Measurements from ENCODE around the gene EIPR1. TPM values are rescaled to one million over a fixed set of nuclear protein-coding genes. Genes with fewer than 3 reads are reported as not detected.

The EIPR1 gene
- polyA plus RNA-seq, 2 of the 4 experiments (the other 2 are of a cell fraction), result 55.0 to 65.0 TPM

- POLR2A ChIA-PET, result no interaction called here
- 98% methylated on average over 7 of the region's 7 CpGs for WGBS (ENCODE audit: missing lambda C conversion rate)
- H3K27ac ChIP-seq, result no peak overlapping the region
Observed at GRCh38 chr2:3405876-3406275, 28.3 kb upstream of the EIPR1 start.

GRCh38 chr2:3405307-3405706, 27.7 kb upstream of the EIPR1 start:
- ATAC-seq (no peak), DNase-seq (ENCODE audit: low read depth in 1 of 2, low spot score in 1 of 2) (no peak), FAIRE-seq (no peak)
- ChIA-PET CTCF (interaction anchor here (3.9 kb wide), 1 partner anchor 18 kb away, joined by 25 read pairs; no protein-coding TSS in a partner anchor), POLR2A (no interaction called here)
- Histone ChIP-seq H3K4me2 (no peak overlapping the region), H3K9me3 (no peaks in the 10 kb centered on the region), H3K4me1 (no peaks in the 10 kb centered on the region), H3K27ac (no peak overlapping the region), H3K4me3 (no peak overlapping the region)
- no peak for TF ChIP-seq HOXB5 (CRISPR knock-in tag; IDR thresholded peaks at IDR 0.05)
- no peak for TF ChIP-seq NR3C1 (IDR thresholded peaks at IDR 0.05)
- no peak for TF ChIP-seq USF2 (IDR thresholded peaks at IDR 0.05)
- no peak for TF ChIP-seq SREBF2 (IDR thresholded peaks at IDR 0.05)
- TF ChIP-seq JUNB (IDR thresholded peaks at IDR 0.05), result no peak
- TF ChIP-seq ZFP36 (IDR thresholded peaks at IDR 0.05; ENCODE audit: borderline replicate concordance, partially characterized antibody), result no peak
- no peak for TF ChIP-seq MAFK (IDR thresholded peaks at IDR 0.05; ENCODE audit: partially characterized antibody)
- no peak for TF ChIP-seq TFCP2L1 (CRISPR knock-in tag; IDR thresholded peaks at IDR 0.05)
- TF ChIP-seq RCOR1 (IDR thresholded peaks at IDR 0.05; ENCODE audit: low read depth, low read length), result no peak
- no peak for TF ChIP-seq KDM5A (IDR thresholded peaks at IDR 0.05)
- TF ChIP-seq NFE2L2 (conservative IDR thresholded peaks at IDR 0.05; ENCODE audit: low read length), result no peak
- TF ChIP-seq ATOH8 (CRISPR knock-in tag; IDR thresholded peaks at IDR 0.05; ENCODE audit: low read depth), result no peak
- TF ChIP-seq CHD2 (IDR thresholded peaks at IDR 0.05; ENCODE audit: low read length, partially characterized antibody), result no peak
- no peak for TF ChIP-seq JUN (IDR thresholded peaks at IDR 0.05)
- TF ChIP-seq BHLHE40 (IDR thresholded peaks at IDR 0.05; ENCODE audit: low read depth, low read length), result no peak
- TF ChIP-seq MAZ (IDR thresholded peaks at IDR 0.05; ENCODE audit: borderline replicate concordance, low read depth, low read length), result no peak
- no peak for TF ChIP-seq FOSB (CRISPR knock-in tag; IDR thresholded peaks at IDR 0.05)
- WGBS (ENCODE audit: missing lambda C conversion rate), result 95% methylated on average over 6 of the region's 6 CpGs

More at GRCh38 chr2:3405876-3406275, 28.3 kb upstream of the EIPR1 start:
- no peak overlapping the region for H3K4me3 ChIP-seq
- FAIRE-seq (no peak), DNase-seq (ENCODE audit: low read depth in 1 of 2, low spot score in 1 of 2) (no peak), ATAC-seq (no peak)
- no peaks in the 10 kb centered on the region for H3K4me1 ChIP-seq
- CTCF ChIA-PET, result interaction anchor here (3.9 kb wide), 1 partner anchor 18 kb away, joined by 25 read pairs; no protein-coding TSS in a partner anchor
- H3K4me2 ChIP-seq, result no peak overlapping the region
- no peaks in the 10 kb centered on the region for H3K9me3 ChIP-seq
- TF ChIP-seq BHLHE40 (IDR thresholded peaks at IDR 0.05; ENCODE audit: low read depth, low read length) (no peak), RAD21 (conservative IDR thresholded peaks at IDR 0.05 in 1 of 2, IDR thresholded peaks at IDR 0.05 in 1 of 2) (no peak), HOXB13 (CRISPR knock-in tag; IDR thresholded peaks at IDR 0.05; ENCODE audit: low read depth) (no peak), JUN (IDR thresholded peaks at IDR 0.05) (no peak), MAFK (IDR thresholded peaks at IDR 0.05; ENCODE audit: partially characterized antibody) (no peak), HEYL (CRISPR knock-in tag; IDR thresholded peaks at IDR 0.05) (no peak), TP53 (CRISPR knock-in tag; IDR thresholded peaks at IDR 0.05) (no peak), E2F6 (IDR thresholded peaks at IDR 0.05; ENCODE audit: borderline replicate concordance, low read depth) (no peak)

GRCh38 chr2:3404349-3404894, 26.8 kb upstream of the EIPR1 start:
- ChIA-PET POLR2A (no interaction called here), CTCF (interaction anchor here (3.9 kb wide), 1 partner anchor 19 kb away, joined by 25 read pairs; no protein-coding TSS in a partner anchor)
- no peak overlapping the region for H3K4me3 ChIP-seq
- 89% methylated on average over 11 of the region's 11 CpGs for WGBS (ENCODE audit: missing lambda C conversion rate)
- TF ChIP-seq JUNB (IDR thresholded peaks at IDR 0.05) (no peak), MAX (IDR thresholded peaks at IDR 0.05) (no peak), RARB (CRISPR knock-in tag; IDR thresholded peaks at IDR 0.05) (no peak), HMGXB4 (CRISPR knock-in tag; IDR thresholded peaks at IDR 0.05; ENCODE audit: borderline replicate concordance) (no peak), KDM1A (IDR thresholded peaks at IDR 0.05; ENCODE audit: low read depth) (no peak), RCOR1 (IDR thresholded peaks at IDR 0.05; ENCODE audit: low read depth, low read length) (no peak), GATA3 (IDR thresholded peaks at IDR 0.05; ENCODE audit: borderline replicate concordance) (no peak)
- DNase-seq (ENCODE audit: low read depth in 1 of 2, low spot score in 1 of 2), result no peak
- FAIRE-seq, result no peak
- no peak overlapping the region for H3K4me2 ChIP-seq
- H3K9me3 ChIP-seq, result no peaks in the 10 kb centered on the region
- H3K27ac ChIP-seq, result no peak overlapping the region
- no peak for ATAC-seq
- H3K4me1 ChIP-seq, result no peaks in the 10 kb centered on the region
